ENCODE results near the gene OXCT1. TPM values are rescaled to one million over a fixed set of nuclear protein-coding genes. Genes with fewer than 3 reads are reported as not detected.

The OXCT1 gene
- total RNA-seq, 1 experiment from 2014 or later, result 48.6 TPM

GRCh38 chr5:41878173-41878572 is 7.9 kb upstream of the OXCT1 start:
- TF ChIP-seq CTCF (IDR thresholded peaks at IDR 0.05; ENCODE audit: unreplicated experiment), result no peak
- Mint-ChIP-seq H3K4me3 (ENCODE audit: unreplicated experiment) (no peak overlapping the region), H3K4me1 (ENCODE audit: insufficient read depth, unreplicated experiment) (no peaks in the 10 kb centered on the region), H3K27me3 (ENCODE audit: insufficient read depth, unreplicated experiment) (no peaks in the 10 kb centered on the region), H3K9me3 (ENCODE audit: unreplicated experiment) (no peaks in the 10 kb centered on the region), H3K36me3 (ENCODE audit: insufficient read depth, unreplicated experiment) (no peaks in the 10 kb centered on the region), H3K27ac (ENCODE audit: low read depth, unreplicated experiment) (no peak overlapping the region)
- DNase-seq (ENCODE audit: unreplicated experiment), result no peak
- CTCF ChIA-PET, result no interaction called here
- BruUV-seq (replicated peaks), result no TSS peak
- intact Hi-C loops (cut with micrococcal nuclease), result no loop called here
- POLR2A ChIA-PET, result no interaction called here

- DNase-seq (ENCODE audit: unreplicated experiment), result no peak
- Mint-ChIP-seq H3K4me3 (ENCODE audit: unreplicated experiment) (no peak overlapping the region), H3K27me3 (ENCODE audit: insufficient read depth, unreplicated experiment) (no peaks in the 10 kb centered on the region), H3K36me3 (ENCODE audit: insufficient read depth, unreplicated experiment) (no peaks in the 10 kb centered on the region), H3K9me3 (ENCODE audit: unreplicated experiment) (no peaks in the 10 kb centered on the region), H3K27ac (ENCODE audit: low read depth, unreplicated experiment) (no peak overlapping the region), H3K4me1 (ENCODE audit: insufficient read depth, unreplicated experiment) (no peaks in the 10 kb centered on the region)
- CTCF ChIA-PET, result interaction anchor here (1.1 to 1.2 kb wide), 2 partner anchors 11 to 34 kb away, joined by 3 read pairs; no protein-coding TSS in a partner anchor
- POLR2A ChIA-PET, result interaction anchor here (2.0 kb wide), 1 partner anchor 27 kb away, joined by 17 read pairs; the partner anchor contains the start of gene RIMOC1
- BruUV-seq (replicated peaks), result no TSS peak
- TF ChIP-seq CTCF (IDR thresholded peaks at IDR 0.05; ENCODE audit: unreplicated experiment), result no peak
- intact Hi-C loops (cut with micrococcal nuclease), result no loop called here
These were observed 7.2 kb upstream of the OXCT1 start for GRCh38 chr5:41877408-41877807.

GRCh38 chr5:41876678-41877077 is 6.5 kb upstream of the OXCT1 start:
- intact Hi-C loops (cut with micrococcal nuclease), result no loop called here
- no peak for TF ChIP-seq CTCF (IDR thresholded peaks at IDR 0.05; ENCODE audit: unreplicated experiment)

GRCh38 chr5:41875121-41875520 is 4.9 kb upstream of the OXCT1 start:
- no TSS peak for BruUV-seq (replicated peaks)
- TF ChIP-seq CTCF (IDR thresholded peaks at IDR 0.05; ENCODE audit: unreplicated experiment), result no peak
- Mint-ChIP-seq H3K27me3 (ENCODE audit: insufficient read depth, unreplicated experiment) (no peaks in the 10 kb centered on the region), H3K36me3 (ENCODE audit: insufficient read depth, unreplicated experiment) (no peaks in the 10 kb centered on the region), H3K4me3 (ENCODE audit: unreplicated experiment) (no peak overlapping the region), H3K9me3 (ENCODE audit: unreplicated experiment) (no peaks in the 10 kb centered on the region), H3K4me1 (ENCODE audit: insufficient read depth, unreplicated experiment) (peaks cover 5% of the 10 kb centered on the region), H3K27ac (ENCODE audit: low read depth, unreplicated experiment) (no peak overlapping the region)
- ChIA-PET CTCF (interaction anchor here (0.6 to 1.5 kb wide), 2 partner anchors 18 to 1546 kb away, joined by 3 to 5 read pairs; no protein-coding TSS in a partner anchor), POLR2A (interaction anchor here (2.2 kb wide), 1 partner anchor 29 kb away, joined by 12 read pairs; the partner anchor contains the start of gene RIMOC1)
- no peak for DNase-seq (ENCODE audit: unreplicated experiment)
- intact Hi-C loops (cut with micrococcal nuclease), result no loop called here

More at GRCh38 chr5:41876678-41877077, 6.5 kb upstream of the OXCT1 start:
- BruUV-seq (replicated peaks), result no TSS peak
- CTCF ChIA-PET, result interaction anchor here (0.6 to 1.2 kb wide), 4 partner anchors 10 to 143 kb away, joined by 3 read pairs; partner anchors contain the start of gene RIMOC1
- POLR2A ChIA-PET, result interaction anchor here (1.0 to 2.0 kb wide), 2 partner anchors 21 to 28 kb away, joined by 3 to 17 read pairs; partner anchors contain the start of gene RIMOC1
- DNase-seq (ENCODE audit: unreplicated experiment), result no peak
- Mint-ChIP-seq H3K36me3 (ENCODE audit: insufficient read depth, unreplicated experiment) (no peaks in the 10 kb centered on the region), H3K4me1 (ENCODE audit: insufficient read depth, unreplicated experiment) (no peaks in the 10 kb centered on the region), H3K27me3 (ENCODE audit: insufficient read depth, unreplicated experiment) (no peaks in the 10 kb centered on the region), H3K4me3 (ENCODE audit: unreplicated experiment) (no peak overlapping the region), H3K27ac (ENCODE audit: low read depth, unreplicated experiment) (no peak overlapping the region), H3K9me3 (ENCODE audit: unreplicated experiment) (no peaks in the 10 kb centered on the region)
